ENCODE data around the gene LYST.

LYST gene

DNA sequence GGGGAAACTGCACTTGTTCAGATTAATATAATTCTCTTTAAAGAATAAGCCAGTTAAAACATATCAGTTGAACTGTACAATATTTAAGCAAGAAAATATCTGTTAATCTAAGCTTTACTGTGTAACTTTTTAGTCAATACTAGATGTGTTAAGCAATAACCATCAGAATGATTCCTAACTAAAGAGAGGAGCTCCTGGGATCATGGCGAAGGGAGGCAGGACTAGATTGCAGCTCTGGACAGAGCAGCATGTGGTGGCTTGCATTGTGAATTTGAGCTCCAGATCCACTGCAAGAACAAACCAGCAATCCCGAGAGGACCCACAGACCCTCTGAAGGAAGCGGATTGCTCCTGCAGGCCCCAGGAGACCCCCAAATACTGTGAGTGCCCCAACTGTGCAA, 21.9 kb downstream of the LYST start:
- H3K36me3 Mint-ChIP-seq (ENCODE audit: low read depth), result no peaks in the 10 kb centered on the region
- H3K4me1 Mint-ChIP-seq, result no peaks in the 10 kb centered on the region
- peaks cover 14% of the 10 kb centered on the region for H3K9me3 Mint-ChIP-seq
- H3K27me3 Mint-ChIP-seq (ENCODE audit: low read depth, poor library complexity), result peaks cover 9% of the 10 kb centered on the region
- no peak overlapping the region for H3K27ac Mint-ChIP-seq
- TF ChIP-seq, protein P1, sequence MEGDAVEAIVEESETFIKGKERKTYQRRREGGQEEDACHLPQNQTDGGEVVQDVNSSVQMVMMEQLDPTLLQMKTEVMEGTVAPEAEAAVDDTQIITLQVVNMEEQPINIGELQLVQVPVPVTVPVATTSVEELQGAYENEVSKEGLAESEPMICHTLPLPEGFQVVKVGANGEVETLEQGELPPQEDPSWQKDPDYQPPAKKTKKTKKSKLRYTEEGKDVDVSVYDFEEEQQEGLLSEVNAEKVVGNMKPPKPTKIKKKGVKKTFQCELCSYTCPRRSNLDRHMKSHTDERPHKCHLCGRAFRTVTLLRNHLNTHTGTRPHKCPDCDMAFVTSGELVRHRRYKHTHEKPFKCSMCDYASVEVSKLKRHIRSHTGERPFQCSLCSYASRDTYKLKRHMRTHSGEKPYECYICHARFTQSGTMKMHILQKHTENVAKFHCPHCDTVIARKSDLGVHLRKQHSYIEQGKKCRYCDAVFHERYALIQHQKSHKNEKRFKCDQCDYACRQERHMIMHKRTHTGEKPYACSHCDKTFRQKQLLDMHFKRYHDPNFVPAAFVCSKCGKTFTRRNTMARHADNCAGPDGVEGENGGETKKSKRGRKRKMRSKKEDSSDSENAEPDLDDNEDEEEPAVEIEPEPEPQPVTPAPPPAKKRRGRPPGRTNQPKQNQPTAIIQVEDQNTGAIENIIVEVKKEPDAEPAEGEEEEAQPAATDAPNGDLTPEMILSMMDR (IDR thresholded peaks at IDR 0.05), result no peak
- no peak overlapping the region for H3K4me3 Mint-ChIP-seq
- DNase-seq, result no peak

DNA sequence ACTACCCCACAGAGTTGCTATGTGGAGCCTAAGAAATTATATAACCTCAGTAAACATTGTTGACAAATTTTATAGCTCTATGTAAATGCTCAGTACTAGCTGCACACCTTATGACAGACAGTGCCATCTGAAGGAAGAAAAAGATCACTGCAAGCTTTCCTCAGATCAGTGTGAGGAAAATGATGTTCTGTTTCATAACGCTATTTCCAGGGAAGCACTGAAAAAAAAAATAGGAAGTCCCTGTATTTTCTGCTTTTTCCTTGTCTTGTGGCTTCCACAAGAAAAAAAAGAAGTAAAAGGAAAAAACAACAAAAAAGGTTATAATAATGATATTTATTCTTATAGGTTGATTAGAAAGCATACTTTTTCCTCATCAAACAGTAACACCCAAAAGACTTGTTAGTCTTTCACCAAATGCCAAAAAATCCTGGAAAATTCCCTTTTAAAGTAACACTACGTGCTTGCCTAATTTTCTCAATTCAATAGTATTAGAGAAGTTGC, 23.2 kb downstream of the LYST start:
- no peaks in the 10 kb centered on the region for H3K4me1 Mint-ChIP-seq
- no peak overlapping the region for H3K4me3 Mint-ChIP-seq
- no peak overlapping the region for H3K27ac Mint-ChIP-seq
- peaks cover 9% of the 10 kb centered on the region for H3K27me3 Mint-ChIP-seq (ENCODE audit: low read depth, poor library complexity)
- peaks cover 14% of the 10 kb centered on the region for H3K9me3 Mint-ChIP-seq
- TF ChIP-seq, protein P1 (IDR thresholded peaks at IDR 0.05), result peak; percentile 47
- no peak for DNase-seq
- H3K36me3 Mint-ChIP-seq (ENCODE audit: low read depth), result no peaks in the 10 kb centered on the region

DNA sequence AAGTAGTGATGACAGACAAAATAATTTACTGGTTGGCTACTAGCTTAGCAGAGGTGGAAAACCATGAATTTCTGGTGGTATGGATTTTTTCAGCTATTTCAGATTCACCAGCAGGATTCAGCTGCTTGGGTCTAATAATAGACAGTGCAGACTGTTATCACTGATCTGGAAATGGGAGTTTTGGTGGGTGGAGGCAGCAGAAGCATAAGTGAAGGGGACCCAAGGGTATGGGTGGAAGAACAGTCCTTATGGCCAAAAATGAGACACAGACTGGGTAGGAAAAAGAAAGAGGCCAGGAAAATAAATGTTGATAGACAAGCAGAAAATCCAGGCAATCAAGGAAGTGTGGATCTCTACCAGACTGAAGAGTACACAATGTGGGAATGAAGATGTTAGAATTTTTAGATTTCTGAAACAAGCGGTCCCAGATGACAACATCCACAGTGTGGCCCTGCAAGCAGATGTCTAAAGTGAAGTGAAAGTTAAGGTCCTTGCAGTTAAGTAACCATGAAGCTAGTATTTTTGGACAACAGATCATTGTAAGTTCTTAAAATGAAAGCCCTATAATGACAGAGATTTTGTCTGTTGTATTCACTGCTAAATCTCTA, 24.7 kb downstream of the LYST start:
- peaks cover 9% of the 10 kb centered on the region for H3K9me3 Mint-ChIP-seq
- H3K36me3 Mint-ChIP-seq (ENCODE audit: low read depth), result no peaks in the 10 kb centered on the region
- H3K4me1 Mint-ChIP-seq, result no peaks in the 10 kb centered on the region
- TF ChIP-seq, protein P1 (IDR thresholded peaks at IDR 0.05), result no peak
- no peak overlapping the region for H3K4me3 Mint-ChIP-seq
- no peak for DNase-seq
- peaks cover 5% of the 10 kb centered on the region for H3K27me3 Mint-ChIP-seq (ENCODE audit: low read depth, poor library complexity)
- no peak overlapping the region for H3K27ac Mint-ChIP-seq

DNA sequence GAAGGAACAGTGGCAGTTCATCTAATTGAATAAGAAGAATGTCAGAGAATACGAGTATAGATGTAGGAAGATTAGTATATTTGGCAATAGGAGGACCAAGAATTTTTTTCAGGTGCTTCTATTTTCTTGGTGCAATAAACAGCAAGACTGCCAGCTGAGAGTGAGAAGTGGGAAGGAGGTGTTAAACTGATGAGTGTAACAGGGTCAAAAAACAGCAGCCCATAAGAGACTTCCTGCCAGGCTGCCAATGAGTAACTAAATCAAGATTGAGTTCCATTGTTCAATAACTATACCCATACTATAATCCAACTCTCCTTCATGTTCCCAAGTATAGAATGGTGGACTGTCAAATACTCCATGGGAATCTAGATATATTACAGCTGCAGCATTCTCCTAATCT, 28.7 kb downstream of the LYST start:
- Mint-ChIP-seq H3K36me3 (ENCODE audit: low read depth) (no peaks in the 10 kb centered on the region), H3K27ac (no peak overlapping the region)

DNA sequence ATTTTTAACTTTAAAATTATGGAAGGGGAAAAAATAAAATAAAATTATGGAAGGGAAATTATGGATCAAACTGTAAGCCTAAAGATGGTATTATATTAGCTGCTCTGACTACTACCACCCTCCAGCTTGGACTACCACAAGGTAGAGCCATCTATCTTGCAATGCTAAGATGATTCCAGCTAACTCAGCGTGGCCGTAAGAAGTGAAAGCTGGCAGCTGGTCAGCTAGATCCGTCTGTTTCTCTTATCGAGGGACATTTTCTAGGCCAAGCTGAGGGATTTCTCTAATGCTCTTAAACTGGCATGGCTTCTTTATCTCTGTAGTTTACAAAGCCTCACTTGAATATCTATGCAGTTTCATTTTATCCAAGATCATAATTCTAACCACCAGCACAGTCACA, 31.5 kb downstream of the LYST start:
- H3K4me3 Mint-ChIP-seq, result no peak overlapping the region
- H3K36me3 Mint-ChIP-seq (ENCODE audit: low read depth), result no peaks in the 10 kb centered on the region
- no peak overlapping the region for H3K27ac Mint-ChIP-seq
- no peaks in the 10 kb centered on the region for H3K9me3 Mint-ChIP-seq
- TF ChIP-seq, protein P1 (IDR thresholded peaks at IDR 0.05), result no peak
- DNase-seq, result no peak
- no peaks in the 10 kb centered on the region for H3K4me1 Mint-ChIP-seq
- H3K27me3 Mint-ChIP-seq (ENCODE audit: low read depth, poor library complexity), result no peaks in the 10 kb centered on the region

More for the DNA sequence above, 28.7 kb downstream of the LYST start:
- Mint-ChIP-seq H3K27me3 (ENCODE audit: low read depth, poor library complexity) (peaks cover 5% of the 10 kb centered on the region), H3K4me3 (no peak overlapping the region), H3K4me1 (no peaks in the 10 kb centered on the region), H3K9me3 (no peaks in the 10 kb centered on the region)
- DNase-seq, result no peak
- TF ChIP-seq, protein P1 (IDR thresholded peaks at IDR 0.05), result no peak

DNA sequence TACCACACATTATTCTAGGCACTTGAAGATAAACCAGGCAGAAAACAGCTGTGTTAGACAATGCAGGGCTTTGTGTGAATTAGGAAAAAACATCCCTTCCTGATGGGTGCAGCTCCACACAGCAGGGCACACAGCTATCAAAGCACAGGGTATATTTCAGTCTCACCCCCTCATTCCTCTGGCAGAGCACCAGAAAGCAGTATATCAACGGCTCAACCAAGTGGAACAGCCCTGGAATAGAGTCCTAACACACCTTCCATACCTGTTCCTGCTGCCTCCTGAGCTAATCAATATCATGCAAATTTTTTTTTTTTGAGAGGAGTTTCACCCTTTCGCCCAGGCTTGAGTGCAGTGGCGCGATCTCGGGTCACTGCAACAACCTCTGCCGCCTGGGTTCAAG, 32.1 kb downstream of the LYST start:
- no peaks in the 10 kb centered on the region for H3K9me3 Mint-ChIP-seq
- H3K36me3 Mint-ChIP-seq (ENCODE audit: low read depth), result no peaks in the 10 kb centered on the region
- H3K27me3 Mint-ChIP-seq (ENCODE audit: low read depth, poor library complexity), result no peaks in the 10 kb centered on the region
- no peak overlapping the region for H3K4me3 Mint-ChIP-seq
- H3K27ac Mint-ChIP-seq, result no peak overlapping the region
- DNase-seq, result no peak
- TF ChIP-seq, protein P1 (IDR thresholded peaks at IDR 0.05), result no peak
- no peaks in the 10 kb centered on the region for H3K4me1 Mint-ChIP-seq
